GM12864 (cell line): ENCODE results near the gene PPP1R26.

ENCODE experiments used
- DNase-seq: peaks from one replicate; pipeline ENCODE4 v3.0.0-alpha.2; 2011; ENCODE audit warnings: low read depth
- H3K4me3 ChIP-seq: 2 replicates; pipeline ENCODE4 v1.5.1; 2011; ENCODE audit warnings: mild to moderate bottlenecking, low read depth, low read length, control low read depth
- TF ChIP-seq, protein P1 (sequence below): IDR thresholded peaks from 2 replicates; pipeline ENCODE4 v1.5.1; 2011; ENCODE audit warnings: low read depth, mild to moderate bottlenecking, moderate library complexity, low read length, control low read depth, inconsistent platforms; ENCODE audit errors: missing control alignments

PPP1R26 gene

DNA sequence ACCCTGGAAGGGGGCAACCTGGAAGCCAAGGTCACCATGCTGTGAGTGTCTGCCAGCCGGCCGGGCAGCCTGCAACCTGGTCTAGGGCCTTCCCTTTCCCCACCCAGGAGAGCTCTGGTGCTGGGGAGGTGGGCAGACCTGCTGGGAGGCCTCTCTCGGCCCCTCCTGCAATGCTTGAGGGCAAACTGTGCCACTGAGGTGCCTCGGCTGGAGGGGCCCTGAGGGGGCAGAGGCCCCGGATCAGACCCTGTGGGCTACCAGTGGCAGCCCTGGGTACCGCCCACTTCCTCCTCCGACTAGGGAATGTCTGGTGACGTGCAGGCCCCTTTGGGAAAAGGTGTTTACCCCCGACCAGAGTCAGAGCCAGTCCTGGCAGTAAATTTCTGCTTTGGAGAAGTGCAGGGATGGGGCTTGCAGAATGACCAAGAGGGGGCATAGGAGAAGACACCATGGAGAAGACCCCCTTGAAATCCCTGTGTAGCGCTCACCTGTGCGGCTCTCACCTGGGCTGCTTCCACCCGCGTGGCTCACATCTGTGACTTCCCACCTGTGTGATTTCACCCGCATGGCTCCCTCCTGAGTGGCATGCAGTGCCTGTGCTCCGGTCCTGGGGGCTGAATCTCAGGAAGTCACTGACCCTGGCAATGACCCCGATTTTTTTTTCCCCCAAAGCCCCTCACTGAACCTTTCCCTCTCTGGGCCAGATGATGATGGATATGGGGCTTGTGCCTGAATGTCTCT is 42.7 kb downstream of the PPP1R26 start:
- DNase-seq, result no peak
- H3K4me3 ChIP-seq, result no peak overlapping the region
- TF ChIP-seq, protein P1, sequence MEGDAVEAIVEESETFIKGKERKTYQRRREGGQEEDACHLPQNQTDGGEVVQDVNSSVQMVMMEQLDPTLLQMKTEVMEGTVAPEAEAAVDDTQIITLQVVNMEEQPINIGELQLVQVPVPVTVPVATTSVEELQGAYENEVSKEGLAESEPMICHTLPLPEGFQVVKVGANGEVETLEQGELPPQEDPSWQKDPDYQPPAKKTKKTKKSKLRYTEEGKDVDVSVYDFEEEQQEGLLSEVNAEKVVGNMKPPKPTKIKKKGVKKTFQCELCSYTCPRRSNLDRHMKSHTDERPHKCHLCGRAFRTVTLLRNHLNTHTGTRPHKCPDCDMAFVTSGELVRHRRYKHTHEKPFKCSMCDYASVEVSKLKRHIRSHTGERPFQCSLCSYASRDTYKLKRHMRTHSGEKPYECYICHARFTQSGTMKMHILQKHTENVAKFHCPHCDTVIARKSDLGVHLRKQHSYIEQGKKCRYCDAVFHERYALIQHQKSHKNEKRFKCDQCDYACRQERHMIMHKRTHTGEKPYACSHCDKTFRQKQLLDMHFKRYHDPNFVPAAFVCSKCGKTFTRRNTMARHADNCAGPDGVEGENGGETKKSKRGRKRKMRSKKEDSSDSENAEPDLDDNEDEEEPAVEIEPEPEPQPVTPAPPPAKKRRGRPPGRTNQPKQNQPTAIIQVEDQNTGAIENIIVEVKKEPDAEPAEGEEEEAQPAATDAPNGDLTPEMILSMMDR, result no peak

GRCh38 chr9:135522931-135523330 is 43.3 kb downstream of the PPP1R26 start:
- TF ChIP-seq, protein P1, result no peak
- no peak for DNase-seq
- H3K4me3 ChIP-seq, result no peak overlapping the region

DNA sequence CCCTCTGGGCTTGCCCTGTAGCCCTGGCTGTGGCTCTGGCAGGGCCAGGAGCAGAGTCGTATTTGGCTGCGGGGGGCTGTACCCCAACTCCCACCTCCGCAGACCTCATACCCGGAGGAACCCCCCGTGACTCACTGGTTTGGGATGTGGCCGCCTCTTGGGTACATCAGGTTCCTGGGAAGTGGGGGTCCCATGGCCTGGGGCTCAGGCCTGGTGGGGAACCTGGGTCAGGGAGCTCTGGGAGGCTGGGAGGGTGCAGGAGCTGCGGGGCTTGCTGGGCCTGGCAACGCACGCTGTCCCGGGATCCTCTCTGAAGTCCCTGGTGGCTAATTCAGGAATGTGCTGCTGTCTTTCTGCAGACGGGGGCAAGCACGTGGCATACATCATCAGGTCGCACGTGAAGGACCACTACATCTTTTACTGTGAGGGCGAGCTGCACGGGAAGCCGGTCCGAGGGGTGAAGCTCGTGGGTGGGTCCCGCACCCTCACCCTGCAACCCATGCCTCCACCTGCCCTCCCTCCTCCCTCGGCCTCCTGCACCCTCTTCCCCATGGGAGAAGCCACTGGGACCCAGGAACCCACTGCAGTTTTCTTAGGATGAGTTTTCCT is 44.0 kb downstream of the PPP1R26 start:
- TF ChIP-seq, protein P1, result no peak
- no peak overlapping the region for H3K4me3 ChIP-seq
- DNase-seq, result no peak

DNA sequence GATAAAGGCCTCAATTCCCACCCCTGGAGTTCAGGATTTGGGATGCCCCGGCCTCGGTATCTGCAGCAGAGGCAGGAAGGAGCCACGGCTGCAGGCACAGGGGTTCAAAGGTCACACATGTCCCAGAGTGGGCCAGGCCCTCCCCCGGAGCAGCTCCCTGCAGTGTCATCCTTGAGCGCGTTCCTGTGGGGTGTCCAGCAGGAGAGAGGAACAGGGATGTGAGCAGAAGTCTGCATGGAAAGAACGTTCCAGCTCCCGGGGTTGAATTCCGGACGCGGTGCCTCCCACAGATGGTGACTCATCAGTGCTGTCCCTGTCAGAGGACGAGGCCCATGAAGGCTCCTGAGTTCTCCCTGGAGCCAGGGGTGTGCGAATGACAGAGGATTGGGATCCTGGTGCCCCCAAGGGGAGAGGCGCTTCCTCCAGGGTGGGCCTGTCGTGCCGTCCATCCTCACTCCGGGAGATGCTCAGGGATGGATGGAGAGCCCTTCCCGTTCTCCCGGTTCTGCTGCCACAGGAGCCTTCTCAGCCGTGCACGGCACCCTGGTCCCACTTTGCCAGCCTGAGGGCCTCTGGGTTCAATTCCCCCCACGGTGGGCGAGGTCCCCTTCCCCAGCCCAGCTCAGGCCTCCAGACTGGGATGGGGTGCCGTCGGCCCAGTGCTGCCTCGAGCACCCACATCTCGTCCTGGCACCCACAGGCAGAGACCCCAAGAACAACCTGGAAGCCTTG is 44.7 kb downstream of the PPP1R26 start:
- no peak for DNase-seq
- H3K4me3 ChIP-seq, result no peak overlapping the region
- TF ChIP-seq, protein P1, result no peak

GRCh38 chr9:135525241-135526088 is 45.9 kb downstream of the PPP1R26 start:
- H3K4me3 ChIP-seq, result no peak overlapping the region
- no peak for DNase-seq
- TF ChIP-seq, protein P1, result no peak

DNA sequence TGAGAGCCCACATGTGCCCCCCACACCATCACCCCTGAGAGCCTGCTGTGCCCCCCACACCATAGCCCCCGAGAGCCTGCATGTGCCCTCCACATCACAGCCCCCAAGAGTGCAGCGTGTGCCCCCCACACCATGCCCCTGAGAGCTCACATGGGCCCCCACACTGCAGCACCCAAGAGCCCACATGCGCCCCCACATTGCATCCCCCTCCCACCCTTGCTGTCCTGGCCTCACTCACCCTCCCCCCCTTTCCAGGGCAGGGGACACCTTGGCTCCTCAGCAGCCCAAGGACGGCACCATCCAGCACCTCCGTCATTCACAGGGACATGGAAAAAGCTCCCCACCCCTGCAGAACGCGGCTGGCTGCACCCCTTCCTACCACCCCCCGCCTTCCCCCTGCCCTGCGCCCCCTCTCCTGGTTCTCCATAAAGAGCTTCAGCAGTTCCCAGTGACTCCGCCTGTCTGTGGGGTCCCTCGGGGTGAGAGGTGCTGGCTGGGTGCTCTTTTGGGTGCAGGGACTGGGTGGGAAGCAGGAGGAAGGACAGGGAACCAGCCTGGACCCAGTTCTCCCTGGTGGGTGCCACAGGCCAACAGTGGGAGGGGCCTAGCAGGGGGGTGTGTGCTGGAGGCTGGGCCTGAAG is 46.6 kb downstream of the PPP1R26 start:
- TF ChIP-seq, protein P1, result no peak
- no peak overlapping the region for H3K4me3 ChIP-seq
- DNase-seq, result no peak
